HG02943 (cell line): ENCODE measurements around the gene SLC25A28.
A peak's percentile ranks its signal among the peaks of the same experiment; 100 is the strongest.
"Not testable (repeated sequence)": the region's sequence is repeated elsewhere in the genome, so short reads cannot be mapped to it uniquely, and the experiment has no call there.

Experiments
- ATAC-seq: cut with Tn5 transposase; IDR thresholded peaks from one replicate; pipeline ENCODE4 v1.9.1; 2021; ENCODE audit warnings: mild to moderate bottlenecking, low read depth, moderate library complexity; ENCODE audit not compliant: unreplicated experiment

Gene SLC25A28

DNA sequence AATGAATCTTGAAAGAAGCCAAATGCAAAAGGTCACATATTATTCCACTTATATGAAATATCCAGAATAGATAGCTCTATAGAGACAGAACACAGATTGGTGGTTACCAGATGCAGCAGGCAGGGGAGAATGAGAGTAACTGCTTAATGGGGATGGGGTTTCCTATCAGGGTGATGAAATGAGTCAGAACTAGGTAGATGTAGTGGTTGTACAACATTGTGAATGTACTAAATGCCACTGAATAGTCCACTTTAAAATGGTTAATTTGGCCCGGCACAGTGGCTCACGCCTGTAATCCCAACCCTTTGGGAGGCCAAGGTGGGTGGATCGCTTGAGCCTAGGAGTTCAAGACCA, 9.4 kb upstream of the SLC25A28 start:
- ATAC-seq: no peak

DNA sequence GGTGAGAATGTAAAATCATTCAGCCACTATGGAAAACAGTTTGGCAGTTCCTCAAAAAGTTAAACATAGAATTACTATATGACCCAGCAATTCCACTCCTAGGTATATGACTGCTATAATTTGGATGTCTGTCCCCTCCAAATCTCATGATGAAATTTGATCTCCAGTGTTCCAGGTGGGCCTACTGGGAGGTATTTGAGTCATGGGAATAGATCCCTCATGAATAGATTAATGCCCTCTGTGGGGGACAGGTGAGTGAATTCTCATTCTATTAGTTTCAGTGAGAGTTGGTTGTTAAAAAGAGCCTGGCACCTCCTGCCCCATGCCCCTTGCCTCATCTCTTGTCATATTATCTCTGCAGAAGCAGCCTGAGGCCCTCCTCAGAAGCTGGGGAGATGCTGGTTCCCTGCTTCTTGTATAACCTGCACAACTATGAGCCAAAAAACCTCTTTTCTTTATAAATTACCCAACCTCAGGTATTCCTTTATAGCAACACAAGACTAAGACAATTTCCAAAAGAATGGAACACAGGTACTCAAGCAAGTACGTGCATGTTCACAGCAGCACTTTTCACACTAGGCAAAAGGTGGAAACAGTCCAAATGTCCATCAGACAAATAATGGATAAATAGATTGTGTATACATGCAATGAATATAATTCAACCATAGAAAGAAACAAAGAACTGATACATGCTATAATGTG, 8.8 kb upstream of the SLC25A28 start:
- ATAC-seq: no peak

DNA sequence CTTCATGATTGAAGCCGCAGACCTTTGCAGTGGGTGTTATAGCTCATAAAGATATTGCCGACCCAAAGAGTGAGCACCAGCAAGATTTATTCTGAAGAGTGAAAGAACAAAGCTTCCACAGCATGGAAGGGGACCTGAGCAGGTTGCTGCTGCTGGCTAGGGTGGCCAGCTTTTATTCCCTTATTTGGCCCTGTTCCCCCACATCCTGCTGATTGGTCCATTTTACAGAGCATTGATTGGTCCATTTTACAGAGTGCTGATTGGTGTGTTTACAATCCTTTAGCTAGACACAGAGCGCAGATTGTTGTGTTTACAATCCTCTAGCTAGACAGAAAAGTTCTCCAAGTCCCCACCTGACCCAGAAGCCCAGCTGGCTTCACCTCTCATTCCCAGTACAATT, 4.9 kb upstream of the SLC25A28 start:
- not testable (repeated sequence) for ATAC-seq

DNA sequence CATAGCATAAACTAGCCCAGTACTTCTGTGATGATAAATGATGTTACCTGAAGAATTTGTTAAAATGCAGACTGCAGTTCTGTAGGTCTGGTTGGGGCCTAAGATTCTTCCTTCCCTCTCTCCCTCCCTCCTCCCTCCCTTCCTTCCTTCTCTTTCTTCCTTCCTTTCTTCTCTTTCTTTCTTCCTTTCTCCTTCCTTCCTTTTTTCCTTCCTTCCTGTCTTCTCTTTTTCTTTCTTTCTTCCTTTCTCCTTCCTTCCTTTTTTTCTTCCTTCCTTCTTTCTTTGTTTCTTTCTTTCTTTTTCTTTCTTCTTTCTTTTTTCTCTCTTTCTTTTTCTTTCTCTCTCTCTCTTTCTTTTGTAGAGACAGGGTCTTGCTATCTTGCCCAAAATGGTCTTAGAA, 3.7 kb upstream of the SLC25A28 start:
- ATAC-seq: no peak

DNA sequence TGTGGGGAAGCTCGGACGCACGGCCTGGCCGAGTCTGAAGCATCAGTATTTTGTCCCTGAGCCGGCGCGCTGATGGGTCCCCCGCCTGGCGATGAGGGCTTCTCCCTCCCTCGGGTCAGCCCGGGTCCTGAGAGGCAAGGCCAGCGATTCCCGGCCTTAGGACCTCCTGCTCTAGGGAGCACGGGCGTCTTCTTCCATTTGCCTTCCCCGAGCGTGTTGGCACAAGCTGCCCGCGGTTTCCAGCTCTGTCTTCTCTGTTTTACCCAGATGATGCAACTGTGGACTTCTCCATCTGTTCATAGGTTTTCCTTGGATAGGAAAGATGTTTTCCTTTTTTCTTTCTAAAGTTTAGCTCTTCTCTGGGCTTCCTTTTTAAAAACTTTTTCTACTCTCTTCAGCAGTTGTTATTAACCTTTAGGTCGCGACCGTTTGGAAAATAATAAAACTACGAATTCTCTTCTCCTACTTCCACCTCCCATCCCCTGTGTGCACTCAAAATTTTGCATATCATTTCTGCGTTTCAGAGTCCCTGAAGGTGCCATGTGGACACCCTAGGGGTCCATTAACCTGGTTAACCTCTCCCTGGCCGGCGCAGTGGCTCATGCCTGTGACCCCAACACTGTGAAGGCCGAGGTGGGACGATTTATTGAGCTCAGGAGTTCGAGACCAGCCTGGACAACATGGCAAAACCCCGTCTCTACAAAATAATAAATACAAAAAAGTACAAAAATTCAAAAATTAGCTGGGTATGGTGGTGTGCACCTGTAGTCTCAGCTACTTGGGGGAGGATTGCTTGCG, 1.4 kb upstream of the SLC25A28 start:
- no peak for ATAC-seq

GRCh38 chr10:99620711-99621453, 643 bp upstream of the SLC25A28 start:
- ATAC-seq: peak; percentile 90

GRCh38 chr10:99619090-99619800, 994 bp downstream of the SLC25A28 start:
- ATAC-seq: no peak

GRCh38 chr10:99617696-99618095, 2.5 kb downstream of the SLC25A28 start:
- ATAC-seq: no peak

DNA sequence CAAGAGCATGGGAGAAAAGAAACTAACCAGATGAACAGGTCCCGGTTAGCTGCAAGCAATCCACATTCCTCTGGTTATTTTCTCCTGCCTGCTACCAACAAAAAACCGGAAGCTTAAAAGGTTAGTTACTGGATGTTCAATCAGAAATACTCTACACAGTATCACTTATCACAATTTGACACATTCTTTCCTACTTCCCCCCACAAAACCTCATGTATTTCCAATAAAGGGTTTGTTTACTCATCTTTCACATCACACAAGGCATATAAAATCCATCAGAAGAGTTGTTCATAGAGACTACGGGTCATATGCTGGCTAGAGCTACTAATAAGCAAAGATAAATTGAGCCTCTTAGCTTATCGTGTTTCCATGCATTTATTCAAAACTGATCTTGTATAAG, 4.8 kb downstream of the SLC25A28 start:
- no peak for ATAC-seq

GRCh38 chr10:99612167-99612831, 7.9 kb downstream of the SLC25A28 start:
- no peak for ATAC-seq

DNA sequence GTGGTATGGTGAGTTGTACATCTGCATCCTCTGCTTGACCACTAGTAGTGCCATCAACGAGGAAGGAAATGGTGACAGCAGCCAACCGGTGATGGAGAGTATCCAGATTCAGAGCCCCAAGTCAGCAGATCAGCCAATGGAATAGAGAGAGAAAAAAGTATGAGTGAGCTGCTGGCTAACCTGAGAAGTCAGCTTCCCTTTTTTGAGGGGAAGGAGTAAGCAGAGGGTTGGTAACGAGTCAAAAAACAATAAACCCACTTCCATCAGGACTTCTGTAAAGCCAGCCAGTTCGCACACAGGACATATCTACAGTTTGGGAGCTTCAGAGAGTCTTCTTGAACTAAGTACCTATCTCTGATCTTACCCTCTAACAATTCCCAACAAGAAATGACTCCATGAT, 8.9 kb downstream of the SLC25A28 start:
- no peak for ATAC-seq

GRCh38 chr10:99610221-99610620, 10.0 kb downstream of the SLC25A28 start:
- ATAC-seq: no peak

- no peak for ATAC-seq
Observed at GRCh38 chr10:99609186-99609585, 11.1 kb downstream of the SLC25A28 start.

GRCh38 chr10:99605351-99605750, 14.9 kb downstream of the SLC25A28 start:
- no peak for ATAC-seq

DNA sequence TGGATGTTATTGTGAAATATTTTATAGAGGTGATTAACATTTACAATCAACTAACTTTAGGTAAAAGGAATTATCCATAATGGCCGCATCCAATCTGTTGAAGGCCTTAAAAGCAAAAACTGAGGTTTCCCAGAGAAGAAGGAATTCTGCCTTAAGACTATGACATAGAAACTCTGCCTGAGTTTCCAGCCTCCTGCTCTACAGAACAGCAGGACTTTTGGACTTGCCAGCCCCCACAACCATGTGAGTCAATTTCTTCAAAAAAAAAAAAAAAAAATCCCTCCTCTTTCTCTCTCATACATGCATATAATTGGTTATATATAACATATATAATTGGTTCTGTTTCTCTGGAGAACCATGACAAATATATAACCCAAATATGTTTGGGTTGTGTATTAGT, 15.4 kb downstream of the SLC25A28 start:
- no peak for ATAC-seq

GRCh38 chr10:99598781-99599509, 21.3 kb downstream of the SLC25A28 start:
- ATAC-seq: no peak

DNA sequence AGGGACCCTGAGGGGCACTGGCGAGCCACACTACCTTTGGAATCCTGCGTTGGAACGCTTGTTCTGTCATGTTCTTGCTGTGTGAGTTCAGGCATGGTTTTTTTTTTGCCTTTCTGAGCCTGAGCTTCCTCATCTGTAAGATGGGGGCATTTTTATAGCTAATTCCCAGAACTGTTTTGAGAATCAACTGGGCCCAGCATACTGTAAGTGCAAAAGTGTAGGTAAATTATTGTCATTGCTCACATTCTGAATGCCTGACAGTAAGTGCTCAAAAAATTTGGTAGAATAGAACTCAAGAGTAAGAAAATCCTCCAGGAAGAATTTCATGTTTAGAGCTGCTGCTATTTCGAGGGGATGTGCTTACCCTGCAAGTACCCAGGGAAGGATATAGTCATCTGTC, 22.2 kb downstream of the SLC25A28 start:
- ATAC-seq: no peak

- not testable (repeated sequence) for ATAC-seq
Observed at GRCh38 chr10:99596708-99597107, 23.5 kb downstream of the SLC25A28 start.

DNA sequence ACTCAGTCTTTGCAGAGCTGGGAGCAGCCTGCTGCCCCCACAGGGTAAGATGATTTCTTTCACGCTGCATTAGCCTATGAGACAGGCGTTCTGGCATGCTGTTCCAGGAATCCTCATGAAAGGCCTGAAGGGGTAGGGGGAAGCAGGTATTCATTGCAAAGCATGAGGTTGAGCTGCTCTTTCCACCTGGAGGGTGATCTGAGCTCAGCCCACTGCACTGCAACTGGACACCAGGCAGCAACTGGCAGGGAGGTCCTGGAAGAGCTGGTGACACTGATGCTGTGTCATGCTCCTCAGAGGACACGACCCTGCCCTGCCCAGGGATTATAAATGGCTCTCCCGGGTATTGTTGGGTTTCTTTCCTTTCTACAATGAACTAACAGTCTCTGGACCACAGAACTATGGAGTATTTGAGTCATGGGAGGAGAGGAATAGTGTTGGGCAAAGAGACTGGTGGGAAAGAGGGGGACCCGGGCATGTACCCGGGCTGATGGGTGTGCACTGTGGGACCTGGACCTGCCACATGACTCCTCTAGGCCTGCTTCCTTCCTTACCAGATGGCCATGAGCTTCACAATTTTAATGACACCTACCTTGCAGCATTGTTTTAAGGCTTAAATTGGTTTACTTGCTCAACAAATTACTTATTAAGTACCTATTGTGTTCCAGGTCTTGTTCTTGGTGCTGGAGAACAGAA, 24.3 kb downstream of the SLC25A28 start:
- no peak for ATAC-seq
